ENCODE results near the gene GALNT16.
"Not testable (repeated sequence)": the region's sequence is repeated elsewhere in the genome, so short reads cannot be mapped to it uniquely, and the experiment has no call there.

Gene GALNT16

DNA sequence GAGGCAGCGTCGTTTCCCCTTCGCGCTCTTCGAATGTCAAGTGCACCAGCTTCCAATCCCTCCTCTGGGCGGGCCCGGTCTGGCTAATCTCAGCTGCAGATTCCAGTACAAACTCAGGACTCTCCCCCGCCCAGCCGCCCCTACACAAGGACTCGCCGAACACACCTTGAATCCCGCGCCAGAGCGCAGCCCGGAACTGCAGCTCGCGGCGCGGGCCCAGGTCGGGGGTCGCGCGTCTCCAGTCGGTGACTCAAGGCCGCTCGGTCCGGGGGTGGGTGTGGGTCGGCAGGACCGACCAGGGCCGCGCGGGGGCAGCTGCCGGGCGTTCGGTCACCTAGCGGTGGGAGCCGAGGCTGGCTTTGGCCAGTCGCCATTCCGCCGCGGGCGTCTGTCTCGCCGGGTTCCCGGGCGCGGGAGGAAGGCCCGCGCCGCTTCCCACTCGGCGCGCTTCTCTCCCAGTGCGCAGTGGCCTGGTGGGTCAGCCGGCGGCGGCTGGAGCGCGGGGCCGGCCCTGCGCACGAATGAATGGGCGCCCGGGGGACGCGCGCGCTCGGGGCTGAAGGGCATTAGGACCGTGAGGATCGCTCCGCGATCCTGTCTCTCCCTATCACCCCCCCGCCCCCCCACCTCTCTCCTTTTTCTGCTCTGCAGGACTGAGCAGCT lies at the start of gene GALNT16:
Gene GALNT16 (plus strand): TSS at position 632 of the 663 bp plus-strand sequence. CDS start 133 bp downstream, outside the sequence.
- DNase-seq: no peak

DNA sequence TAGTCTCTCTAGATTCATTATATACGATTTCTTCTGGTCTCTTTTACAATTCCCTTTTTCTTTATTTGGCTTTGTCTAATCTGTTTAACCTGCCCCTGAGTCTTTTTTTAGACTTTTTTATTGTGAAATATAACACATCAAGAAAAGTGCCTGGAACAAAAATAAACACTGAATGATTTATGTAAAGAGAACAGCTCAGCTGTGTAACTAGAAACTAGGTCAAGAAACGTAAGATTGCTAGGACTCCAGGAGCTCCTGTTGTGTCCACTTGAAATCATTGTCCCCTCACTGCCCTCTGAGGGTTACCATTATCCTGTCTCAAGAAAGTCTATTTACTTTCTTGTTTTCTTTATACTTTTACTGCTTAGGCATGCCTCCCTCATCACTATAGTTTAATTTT lies 45.6 kb upstream of the GALNT16 start:
- DNase-seq: no peak

DNA sequence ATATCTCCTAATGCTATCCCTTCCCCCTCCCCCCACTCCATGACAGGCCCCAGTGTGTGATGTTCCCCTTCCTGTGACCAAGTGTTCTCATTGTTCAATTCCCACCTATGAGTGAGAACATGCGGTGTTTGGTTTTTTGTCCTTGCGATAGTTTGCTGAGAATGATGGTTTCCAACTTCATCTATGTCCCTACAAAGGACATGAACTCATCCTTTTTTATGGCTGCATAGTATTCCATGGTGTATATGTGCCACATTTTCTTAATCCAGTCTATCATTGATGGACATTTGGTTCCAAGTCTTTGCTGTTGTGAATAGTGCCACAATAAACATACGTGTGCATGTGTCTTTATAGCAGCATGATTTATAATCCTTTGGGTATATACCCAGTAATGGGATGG lies 42.3 kb upstream of the GALNT16 start:
- not testable (repeated sequence) for DNase-seq

GRCh38 chr14:69224946-69225345 lies 35.0 kb upstream of the GALNT16 start:
- no peak for DNase-seq

GRCh38 chr14:69226178-69226577 lies 33.8 kb upstream of the GALNT16 start:
- no peak for DNase-seq

DNA sequence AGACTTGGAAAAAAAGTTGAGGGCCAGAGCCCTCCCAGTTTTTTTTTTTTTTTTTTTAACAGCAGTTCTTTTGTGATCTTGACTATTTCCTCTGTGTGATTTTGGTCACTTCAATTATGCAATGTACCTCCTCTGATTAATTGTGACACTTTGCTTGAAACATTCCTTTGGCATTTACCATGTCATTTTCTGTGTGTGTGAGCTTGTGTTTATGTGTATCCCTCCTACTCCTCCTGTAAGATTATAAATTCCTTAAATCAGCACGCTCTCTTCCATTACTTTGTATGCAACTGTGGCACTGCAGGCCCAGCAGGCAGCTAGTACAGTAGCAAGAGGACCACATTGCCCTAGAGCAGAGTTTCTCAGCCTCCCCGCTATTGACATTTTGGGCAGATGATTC lies 33.2 kb upstream of the GALNT16 start:
- no peak for DNase-seq

GRCh38 chr14:69231486-69231885 lies 28.5 kb upstream of the GALNT16 start:
- DNase-seq: no peak

DNA sequence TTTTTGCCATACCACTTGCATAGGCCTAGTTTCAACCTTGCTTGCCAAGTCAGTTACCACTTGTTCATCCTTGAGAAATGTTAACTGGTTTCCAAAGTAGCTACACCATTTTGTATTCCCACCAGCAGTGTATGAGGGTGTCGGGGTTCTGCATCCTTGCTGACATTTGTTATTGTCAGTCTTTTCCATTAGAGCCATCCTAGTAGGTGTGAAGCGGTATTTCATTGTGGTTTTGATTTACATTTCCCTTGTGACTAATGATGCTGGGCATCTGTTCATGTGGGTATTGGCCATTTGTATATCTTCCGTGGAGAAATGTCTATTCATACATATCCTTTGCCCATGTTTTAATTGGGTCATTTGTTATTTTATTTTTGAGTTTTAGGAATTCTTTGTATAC lies 27.6 kb upstream of the GALNT16 start:
- DNase-seq: no peak

DNA sequence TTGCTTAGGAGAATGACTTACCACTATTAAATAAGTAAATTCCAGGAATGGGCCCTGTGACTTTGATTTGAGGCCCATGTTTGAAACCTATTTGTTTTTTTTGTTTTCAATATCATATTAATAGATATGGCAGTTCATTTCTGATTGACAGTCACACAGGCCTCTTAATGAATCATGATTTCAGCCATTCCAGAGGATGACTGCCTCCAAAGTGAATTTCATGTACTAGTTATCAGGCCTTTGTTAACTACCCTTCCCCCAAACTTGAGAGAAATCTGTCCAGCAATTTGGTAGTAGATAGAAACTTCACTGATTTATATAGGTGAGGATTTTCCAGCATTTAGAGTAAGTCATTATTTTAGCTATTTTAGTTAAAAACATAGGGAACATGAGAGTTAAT lies 25.9 kb upstream of the GALNT16 start:
- no peak for DNase-seq

- DNase-seq: no peak
Observed at GRCh38 chr14:69235708-69236107, 24.2 kb upstream of the GALNT16 start.

DNA sequence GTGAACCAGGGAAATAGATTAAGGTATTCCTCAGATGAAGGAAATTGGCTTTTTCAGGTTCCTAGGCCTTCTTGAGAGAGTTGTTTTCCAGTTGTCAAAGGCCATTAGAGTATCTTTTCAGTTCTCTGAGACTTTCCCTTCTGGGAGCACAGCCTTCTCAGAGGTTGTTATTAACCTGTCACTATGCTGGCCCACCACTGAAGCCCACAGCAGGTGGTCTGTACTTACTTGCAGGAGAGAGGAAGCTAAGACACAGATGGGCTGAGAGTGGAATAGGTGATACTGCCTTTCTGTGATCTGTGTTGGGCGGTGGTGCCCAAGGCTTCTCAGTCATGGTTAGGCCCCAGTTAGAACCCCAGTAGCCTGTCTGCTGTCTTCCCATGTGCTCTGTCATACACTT lies 22.8 kb upstream of the GALNT16 start:
- DNase-seq: no peak

DNA sequence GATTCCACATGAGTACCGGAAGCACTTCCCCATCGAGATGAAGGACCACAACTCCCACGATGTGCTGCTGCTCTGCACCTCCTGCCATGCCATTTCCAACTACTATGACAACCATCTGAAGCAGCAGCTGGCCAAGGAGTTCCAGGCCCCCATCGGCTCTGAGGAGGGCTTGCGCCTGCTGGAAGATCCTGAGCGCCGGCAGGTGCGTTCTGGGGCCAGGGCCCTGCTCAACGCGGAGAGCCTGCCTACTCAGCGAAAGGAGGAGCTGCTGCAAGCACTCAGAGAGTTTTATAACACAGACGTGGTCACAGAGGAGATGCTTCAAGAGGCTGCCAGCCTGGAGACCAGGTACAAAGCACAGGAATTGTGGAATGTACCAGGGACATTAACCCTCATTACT lies 22.4 kb upstream of the GALNT16 start:
- no peak for DNase-seq

DNA sequence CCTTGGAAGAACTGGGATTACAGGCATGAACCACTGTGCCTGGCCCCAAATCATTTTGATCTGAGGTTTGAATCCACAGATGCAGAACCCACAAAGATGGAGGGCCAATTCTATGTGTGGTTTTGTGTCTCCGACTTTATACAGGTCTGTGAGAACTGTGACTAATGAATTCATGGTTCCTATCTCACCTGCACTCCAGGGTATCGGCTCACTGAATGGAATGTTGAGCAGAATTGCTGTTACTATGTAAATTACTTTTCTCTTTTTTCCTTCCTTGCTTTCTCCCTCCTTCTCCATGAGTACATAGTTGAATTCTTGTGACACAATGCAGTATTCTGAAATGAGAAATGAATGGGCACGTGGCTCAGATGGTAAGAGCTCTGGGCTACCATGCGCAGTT lies 21.1 kb upstream of the GALNT16 start:
- no peak for DNase-seq

DNA sequence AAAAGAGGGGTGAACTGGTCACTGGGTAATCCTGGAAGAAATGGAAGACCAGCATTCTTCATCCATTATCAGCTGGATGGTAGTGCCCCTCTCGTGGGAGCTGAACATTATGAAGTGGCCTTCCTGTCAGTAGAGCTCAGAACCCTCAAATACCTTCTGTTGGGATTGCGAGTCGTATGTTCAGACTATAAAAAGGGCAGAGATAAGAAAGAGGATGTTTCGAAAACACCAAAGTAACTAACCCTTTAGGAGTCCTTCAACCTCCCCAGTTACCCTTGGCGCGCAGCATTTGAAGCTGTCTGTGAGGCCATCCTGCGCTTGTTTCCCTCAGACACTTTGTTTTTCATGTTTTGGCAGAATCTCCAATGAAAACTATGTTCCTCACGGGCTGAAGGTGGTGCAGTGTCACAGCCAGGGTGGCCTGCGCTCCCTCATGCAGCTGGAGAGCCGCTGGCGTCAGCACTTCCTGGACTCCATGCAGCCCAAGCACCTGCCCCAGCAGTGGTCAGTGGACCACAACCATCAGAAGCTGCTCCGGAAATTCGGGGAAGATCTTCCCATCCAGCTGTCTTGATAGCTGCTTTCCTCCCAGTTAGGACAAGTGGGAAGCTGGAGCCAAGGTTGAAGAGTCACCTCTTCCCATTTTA lies 19.3 kb upstream of the GALNT16 start:
- DNase-seq: no peak

DNA sequence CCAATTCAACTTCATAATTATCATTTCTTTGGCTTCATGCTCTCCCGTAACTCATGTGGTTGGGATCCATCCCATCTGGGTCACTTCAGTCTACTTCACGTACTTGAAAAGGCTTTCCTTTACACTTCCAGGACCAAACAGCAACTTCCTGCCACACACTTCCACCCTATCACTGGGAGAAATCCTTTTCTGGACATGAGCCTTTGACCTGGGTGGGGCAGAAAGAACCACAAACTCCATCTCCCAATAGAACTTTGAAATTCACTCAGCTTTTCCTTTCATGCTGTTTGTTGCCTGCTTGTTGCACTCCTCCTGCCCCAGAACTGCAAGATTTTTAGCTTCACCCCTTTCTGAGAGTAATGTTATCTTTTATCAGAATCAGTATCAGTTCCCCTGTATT lies 18.4 kb upstream of the GALNT16 start:
- no peak for DNase-seq

GRCh38 chr14:69242311-69243224 lies 17.4 kb upstream of the GALNT16 start:
- DNase-seq: peak; percentile 51

GRCh38 chr14:69244946-69245345 lies 15.0 kb upstream of the GALNT16 start:
- no peak for DNase-seq

GRCh38 chr14:69246331-69246730 lies 13.6 kb upstream of the GALNT16 start:
- no peak for DNase-seq

GRCh38 chr14:69247676-69248440 lies 12.1 kb upstream of the GALNT16 start:
- DNase-seq: no peak

DNA sequence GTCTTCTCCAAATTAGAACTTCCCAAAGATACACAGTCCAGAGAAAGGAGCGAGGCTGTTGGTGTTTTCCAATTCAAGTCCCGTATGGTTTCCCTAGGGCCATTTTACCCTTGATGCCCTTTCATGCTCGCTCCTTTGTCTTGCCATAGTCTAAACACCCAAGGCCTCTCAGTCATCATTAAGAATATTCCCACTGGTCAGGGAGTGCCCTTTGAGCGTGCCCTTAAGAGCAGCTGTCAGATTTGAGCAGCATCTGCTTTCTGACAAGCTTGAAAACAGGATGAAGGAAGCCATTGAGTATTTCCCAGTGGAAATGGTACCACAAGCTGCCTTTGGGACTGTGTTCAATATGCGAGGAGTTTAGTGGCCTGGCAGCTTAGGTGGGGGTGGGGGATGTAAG lies 10.4 kb upstream of the GALNT16 start:
- DNase-seq: no peak

DNA sequence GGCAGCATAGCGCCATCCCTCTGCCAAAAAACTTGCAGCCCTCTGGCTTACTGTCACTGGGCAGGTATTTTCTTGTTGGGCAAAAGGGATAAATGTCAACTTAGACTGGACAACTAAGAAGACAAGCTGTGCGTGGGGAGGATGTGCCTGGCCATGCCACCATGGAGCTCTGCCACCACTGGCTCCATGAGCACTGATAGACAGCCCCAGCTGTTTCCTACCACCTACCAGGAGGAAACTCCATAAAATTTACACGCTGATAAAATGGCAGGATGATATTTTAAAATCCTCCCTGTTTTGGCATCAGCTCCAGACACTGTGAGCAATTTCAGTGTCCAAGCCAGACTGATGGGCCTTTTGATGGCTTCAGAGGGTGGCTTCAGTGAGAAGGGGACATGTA lies 7.1 kb upstream of the GALNT16 start:
- no peak for DNase-seq

- DNase-seq: no peak
Observed at GRCh38 chr14:69259168-69259526, 811 bp upstream of the GALNT16 start.

DNA sequence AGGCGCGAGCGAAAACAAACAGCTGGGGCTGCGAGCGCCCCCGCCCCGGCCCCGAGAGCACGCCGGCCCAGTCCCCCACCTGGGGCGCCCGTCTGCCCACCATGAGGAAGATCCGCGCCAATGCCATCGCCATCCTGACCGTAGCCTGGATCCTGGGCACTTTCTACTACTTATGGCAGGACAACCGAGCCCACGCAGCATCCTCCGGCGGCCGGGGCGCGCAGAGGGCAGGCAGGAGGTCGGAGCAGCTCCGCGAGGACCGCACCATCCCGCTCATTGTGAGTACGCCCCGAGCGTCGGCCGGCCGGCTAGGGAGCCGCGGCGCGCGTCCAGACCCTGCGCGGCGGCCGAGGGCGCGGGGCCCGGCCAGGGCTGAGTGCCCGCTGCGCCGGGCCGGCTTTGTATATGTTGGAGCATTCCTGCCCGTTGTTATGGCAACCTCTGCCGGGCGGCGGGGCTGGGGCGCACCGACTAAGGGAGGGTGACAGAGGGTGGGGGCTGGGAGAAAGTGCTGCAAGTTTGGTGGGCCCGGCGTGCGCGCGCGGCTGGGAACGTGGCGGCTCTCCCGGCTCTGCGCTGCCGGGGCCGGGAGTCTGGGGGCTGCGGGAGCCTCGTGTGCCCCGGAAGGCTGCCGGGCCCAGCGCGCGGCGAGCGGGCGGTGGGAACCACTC lies 367 bp downstream of the GALNT16 start:
- DNase-seq: no peak

Measured in activated naive CD4-positive, alpha-beta T cell treated with Interleukin-2 at 50 U/mL for 16 hours (primary cell).